Neural progenitor cell (in vitro differentiated cells): Measurements from ENCODE around the gene TRIP13.

ENCODE experiments used
- EZH2 ChIP-seq: fragments of 200-600 bp; sonication (generic); IDR thresholded peaks from 2 replicates; pipeline ENCODE4 v1.6.1; 2017; ENCODE audit warnings: antibody characterized with exemption, mild to moderate bottlenecking, moderate library complexity
- EZH2phosphoT487 ChIP-seq: fragments of 200-600 bp; sonication (generic); IDR thresholded peaks from 2 replicates; pipeline ENCODE4 v1.6.1; 2017; ENCODE audit warnings: antibody characterized with exemption
- TF ChIP-seq, protein P1 (sequence below): fragments of 200-600 bp; sonication (generic); IDR thresholded peaks from 2 replicates; pipeline ENCODE4 v1.5.1; 2017; ENCODE audit warnings: antibody characterized with exemption, mild to moderate bottlenecking

DNA sequence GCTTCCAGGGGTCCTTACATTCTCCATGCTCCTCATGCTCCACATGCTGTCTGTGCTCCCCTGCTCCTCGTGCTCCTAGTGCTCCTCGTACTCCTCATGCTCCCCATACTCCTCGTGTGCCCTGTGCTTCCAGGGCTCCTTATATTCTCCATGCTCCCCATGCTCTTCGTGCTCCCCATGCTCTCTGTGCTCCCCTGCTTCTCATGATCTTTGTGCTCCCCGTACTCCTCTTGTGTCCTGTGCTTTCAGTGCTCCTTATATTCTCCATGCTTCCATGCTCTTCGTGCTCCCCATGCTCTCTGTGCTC lies 51.9 kb downstream of the TRIP13 start:
- TF ChIP-seq, protein P1, sequence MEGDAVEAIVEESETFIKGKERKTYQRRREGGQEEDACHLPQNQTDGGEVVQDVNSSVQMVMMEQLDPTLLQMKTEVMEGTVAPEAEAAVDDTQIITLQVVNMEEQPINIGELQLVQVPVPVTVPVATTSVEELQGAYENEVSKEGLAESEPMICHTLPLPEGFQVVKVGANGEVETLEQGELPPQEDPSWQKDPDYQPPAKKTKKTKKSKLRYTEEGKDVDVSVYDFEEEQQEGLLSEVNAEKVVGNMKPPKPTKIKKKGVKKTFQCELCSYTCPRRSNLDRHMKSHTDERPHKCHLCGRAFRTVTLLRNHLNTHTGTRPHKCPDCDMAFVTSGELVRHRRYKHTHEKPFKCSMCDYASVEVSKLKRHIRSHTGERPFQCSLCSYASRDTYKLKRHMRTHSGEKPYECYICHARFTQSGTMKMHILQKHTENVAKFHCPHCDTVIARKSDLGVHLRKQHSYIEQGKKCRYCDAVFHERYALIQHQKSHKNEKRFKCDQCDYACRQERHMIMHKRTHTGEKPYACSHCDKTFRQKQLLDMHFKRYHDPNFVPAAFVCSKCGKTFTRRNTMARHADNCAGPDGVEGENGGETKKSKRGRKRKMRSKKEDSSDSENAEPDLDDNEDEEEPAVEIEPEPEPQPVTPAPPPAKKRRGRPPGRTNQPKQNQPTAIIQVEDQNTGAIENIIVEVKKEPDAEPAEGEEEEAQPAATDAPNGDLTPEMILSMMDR = no peak
- TF ChIP-seq EZH2phosphoT487 = no peak
- no peak for TF ChIP-seq EZH2
